Umbilical cord (tissue), 1 donor: ENCODE measurements around the gene MARCHF3. TPM values are rescaled to one million over a fixed set of nuclear protein-coding genes. Genes with fewer than 3 reads are reported as not detected.

Experiments used
- total RNA-seq: library from RNA; depleted of rRNA; stranded (reverse); fragments of >200 nt; gene quantifications from one replicate; pipeline ENCODE4 v1.2.3, GENCODE V29; 2014; ENCODE audit warnings: low replicate concordance; ENCODE audit not compliant: insufficient read depth

Gene MARCHF3
- total RNA-seq, 1 donor from 2014 or later, result 34.4 TPM

Other genes with a start within 250 kb of the MARCHF3 start
- gene C5orf63, start 42.9 kb upstream of the MARCHF3 start, total RNA-seq, result 8.2 TPM